Activated T-helper 17 cell treated with anti-CD3 and anti-CD28 coated beads, Interleukin-2, amount 50 U/mL, for 72 hours (primary cell): ENCODE results near the gene RPL9. TPM values are rescaled to one million over a fixed set of nuclear protein-coding genes. Genes with fewer than 3 reads are reported as not detected.
"Not testable (repeated sequence)": the region's sequence is repeated elsewhere in the genome, so short reads cannot be mapped to it uniquely, and the experiment has no call there.

Experiments
- ATAC-seq: fragments of 150-1000 bp; cut with Tn5 transposase; replicated peaks from 2 replicates; pipeline ENCODE4 v1.10.0; 2021; ENCODE audit warnings: mild to moderate bottlenecking, moderate library complexity
- H3K27ac Mint-ChIP-seq: one replicate; pipeline ENCODE4 v1.8.0; 2022; ENCODE audit warnings: mixed read lengths
- H3K27me3 Mint-ChIP-seq: one replicate; pipeline ENCODE4 v1.8.0; 2022; ENCODE audit warnings: mixed read lengths
- H3K36me3 Mint-ChIP-seq: one replicate; pipeline ENCODE4 v1.8.0; 2022; ENCODE audit warnings: low read depth, mild to moderate bottlenecking, mixed read lengths
- H3K4me1 Mint-ChIP-seq: one replicate; pipeline ENCODE4 v1.8.0; 2022; ENCODE audit warnings: mixed read lengths
- H3K4me3 Mint-ChIP-seq: one replicate; pipeline ENCODE4 v1.8.0; 2022; ENCODE audit warnings: mild to moderate bottlenecking, mixed read lengths
- H3K9me3 Mint-ChIP-seq: one replicate; pipeline ENCODE4 v1.8.0; 2022; ENCODE audit warnings: mixed read lengths
- total RNA-seq, 2 donors: library from RNA; stranded (reverse); gene quantifications; one replicate each; pipeline ENCODE4 v1.2.3, GENCODE V29; 2022

The RPL9 gene
- total RNA-seq, 2 donors from 2014 or later: 1,910 to 2,087 TPM

DNA sequence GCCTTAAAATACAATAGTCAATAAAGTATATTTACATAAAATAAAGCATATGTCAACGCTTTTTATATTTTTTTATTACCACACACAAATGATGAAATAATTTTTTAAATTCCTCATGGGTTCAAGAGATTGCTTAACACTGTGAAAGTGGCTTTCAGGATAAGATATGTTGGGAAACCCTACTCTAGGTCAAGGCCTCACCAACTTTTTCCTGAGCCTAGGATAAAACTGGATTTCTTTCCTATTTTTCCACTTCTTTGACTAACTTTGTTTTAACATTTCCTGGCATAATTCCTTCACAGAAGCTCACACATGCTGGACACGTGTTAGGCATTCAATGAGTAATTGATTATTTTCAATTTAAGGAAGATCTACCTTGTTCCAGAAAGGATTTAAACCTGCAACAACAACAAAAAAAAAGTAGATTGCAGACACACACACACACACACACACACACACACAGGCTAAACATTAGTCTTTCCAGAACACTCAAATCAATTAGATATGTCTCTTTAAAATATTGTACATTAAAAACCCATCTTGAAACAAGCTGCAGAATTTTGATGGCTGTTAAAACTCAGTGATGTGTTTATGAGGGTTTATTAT, 42.9 kb downstream of the RPL9 start:
- ATAC-seq: no peak
- H3K4me1 Mint-ChIP-seq: no peaks in the 10 kb centered on the region
- no peaks in the 10 kb centered on the region for H3K27me3 Mint-ChIP-seq

DNA sequence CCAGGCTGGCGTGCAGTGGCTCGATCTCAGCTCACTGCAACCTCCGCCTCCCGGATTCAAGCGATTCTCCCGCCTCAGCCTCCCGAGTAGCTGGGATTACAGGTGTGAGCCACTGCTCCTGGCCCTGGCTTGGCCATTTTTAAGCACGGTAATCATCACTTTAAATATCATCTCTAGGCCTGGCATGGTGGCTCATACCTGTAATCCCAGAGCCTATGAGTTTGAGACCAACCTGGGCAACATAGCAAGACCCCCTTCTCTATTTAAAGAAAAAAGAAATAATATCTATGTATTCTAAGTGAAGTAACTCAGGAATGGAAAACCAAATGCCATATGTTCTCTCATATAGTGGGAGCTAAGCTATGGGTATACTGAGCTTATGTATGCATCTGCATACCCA, 47.2 kb downstream of the RPL9 start:
- not testable (repeated sequence) for H3K4me3 Mint-ChIP-seq, H3K27ac Mint-ChIP-seq, H3K9me3 Mint-ChIP-seq, H3K27me3 Mint-ChIP-seq, ATAC-seq, H3K4me1 Mint-ChIP-seq, H3K36me3 Mint-ChIP-seq

More for the DNA sequence above, 42.9 kb downstream of the RPL9 start:
- H3K9me3 Mint-ChIP-seq: no peaks in the 10 kb centered on the region
- no peaks in the 10 kb centered on the region for H3K36me3 Mint-ChIP-seq
- no peak overlapping the region for H3K4me3 Mint-ChIP-seq
- no peak overlapping the region for H3K27ac Mint-ChIP-seq

DNA sequence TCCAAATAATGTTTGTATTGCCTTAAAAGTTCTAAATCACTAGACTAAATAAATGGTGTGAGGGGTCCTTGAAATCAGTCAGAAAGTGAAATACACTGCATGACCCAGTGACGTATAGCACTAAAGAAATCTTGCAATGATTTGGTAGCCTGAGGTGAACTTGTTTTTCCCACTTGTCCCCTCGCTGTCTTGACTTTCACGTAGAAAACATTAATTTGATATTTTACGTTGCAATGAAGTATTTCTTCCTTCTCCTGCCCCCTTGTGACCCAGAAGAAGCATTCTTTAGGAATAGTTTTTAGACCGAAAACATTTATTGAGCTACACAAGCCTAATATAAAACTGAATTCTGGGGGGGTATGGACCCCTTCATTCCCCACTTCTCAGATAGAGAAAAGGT, 48.3 kb downstream of the RPL9 start:
- H3K4me1 Mint-ChIP-seq: no peaks in the 10 kb centered on the region
- ATAC-seq: no peak
- no peak overlapping the region for H3K4me3 Mint-ChIP-seq
- no peaks in the 10 kb centered on the region for H3K27me3 Mint-ChIP-seq
- no peaks in the 10 kb centered on the region for H3K36me3 Mint-ChIP-seq
- no peaks in the 10 kb centered on the region for H3K9me3 Mint-ChIP-seq
- no peak overlapping the region for H3K27ac Mint-ChIP-seq

DNA sequence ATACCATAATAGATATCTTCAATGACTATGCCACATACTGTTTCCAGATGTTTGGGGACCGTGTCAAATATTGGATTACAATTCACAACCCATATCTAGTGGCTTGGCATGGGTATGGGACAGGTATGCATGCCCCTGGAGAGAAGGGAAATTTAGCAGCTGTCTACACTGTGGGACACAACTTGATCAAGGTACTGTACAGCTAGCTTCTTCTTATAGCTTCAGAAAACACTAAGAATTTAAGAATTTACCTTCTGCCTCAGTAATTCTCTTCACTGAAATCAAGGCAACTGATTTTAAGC, 51.2 kb downstream of the RPL9 start:
- no peaks in the 10 kb centered on the region for H3K27me3 Mint-ChIP-seq
- no peak for ATAC-seq

DNA sequence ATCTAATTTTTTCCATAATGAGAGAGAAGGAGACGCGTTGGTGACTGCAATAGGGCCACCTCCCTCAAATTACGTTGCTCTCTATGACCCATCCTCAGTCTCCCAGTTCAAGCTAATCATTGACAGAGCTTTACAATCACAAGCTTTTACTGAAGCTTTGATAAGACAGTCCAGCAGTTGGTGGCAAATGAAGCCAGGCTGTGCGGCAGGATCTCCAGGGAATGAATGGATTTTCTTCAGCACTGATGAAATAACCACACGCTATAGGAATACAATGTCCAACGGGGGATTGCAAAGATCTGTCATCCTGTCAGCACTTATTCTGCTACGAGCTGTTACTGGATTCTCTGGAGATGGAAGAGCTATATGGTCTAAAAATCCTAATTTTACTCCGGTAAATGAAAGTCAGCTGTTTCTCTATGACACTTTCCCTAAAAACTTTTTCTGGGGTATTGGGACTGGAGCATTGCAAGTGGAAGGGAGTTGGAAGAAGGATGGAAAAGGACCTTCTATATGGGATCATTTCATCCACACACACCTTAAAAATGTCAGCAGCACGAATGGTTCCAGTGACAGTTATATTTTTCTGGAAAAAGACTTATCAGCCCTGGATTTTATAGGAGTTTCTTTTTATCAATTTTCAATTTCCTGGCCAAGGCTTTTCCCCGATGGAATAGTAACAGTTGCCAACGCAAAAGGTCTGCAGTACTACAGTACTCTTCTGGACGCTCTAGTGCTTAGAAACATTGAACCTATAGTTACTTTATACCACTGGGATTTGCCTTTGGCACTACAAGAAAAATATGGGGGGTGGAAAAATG, 51.7 kb downstream of the RPL9 start, which contains the start of gene KLB:
KLB (plus strand) TSS at position 168 of the 821 bp plus-strand sequence; CDS start at position 188, 20 bp downstream.
- Mint-ChIP-seq H3K4me1 (no peaks in the 10 kb centered on the region), H3K27me3 (no peaks in the 10 kb centered on the region), H3K4me3 (no peak within 1 kb of the TSS), H3K36me3 (no peaks in the 10 kb centered on the region), H3K9me3 (no peaks in the 10 kb centered on the region), H3K27ac (no peak within 1 kb of the TSS)
- no peak for ATAC-seq

More for the DNA sequence above, 51.2 kb downstream of the RPL9 start:
- no peak overlapping the region for H3K4me3 Mint-ChIP-seq
- no peaks in the 10 kb centered on the region for H3K4me1 Mint-ChIP-seq
- no peaks in the 10 kb centered on the region for H3K9me3 Mint-ChIP-seq
- no peaks in the 10 kb centered on the region for H3K36me3 Mint-ChIP-seq
- no peak overlapping the region for H3K27ac Mint-ChIP-seq

Other genes with a start within 250 kb of the RPL9 start
- 10 to 100 TPM; 79.0 to 86.3 TPM for gene RFC1, start 92.6 kb downstream of the RPL9 start, total RNA-seq
- not detected for gene KLB, start 52.0 kb downstream of the RPL9 start, total RNA-seq
- gene LIAS, start 134 bp upstream of the RPL9 start, total RNA-seq: 10 to 100 TPM; 22.5 to 24.3 TPM
- 10 to 100 TPM; 31.1 to 31.3 TPM for gene UGDH, start 68.5 kb upstream of the RPL9 start, total RNA-seq
- gene SMIM14, start 179.9 kb upstream of the RPL9 start, total RNA-seq: 1 to 10 TPM; 2.6 to 2.9 TPM
- 10 to 100 TPM; 52.5 to 90.0 TPM for gene UBE2K, start 239.2 kb upstream of the RPL9 start, total RNA-seq